ENCODE results near the gene LRCH1. TPM values are rescaled to one million over a fixed set of nuclear protein-coding genes. Genes with fewer than 3 reads are reported as not detected.

LRCH1 gene
- total RNA-seq, 4 donors from 2014 or later: 54.3 to 72.2 (median 57.4) TPM

GRCh38 chr13:46592385-46592784 lies 39.4 kb downstream of the LRCH1 start:
- Histone ChIP-seq H3K4me3 (no peak overlapping the region), H3K36me3 (no peaks in the 10 kb centered on the region), H3K9me3 (no peaks in the 10 kb centered on the region), H3K4me1 (peaks cover 24 to 83% (median 29%) of the 10 kb centered on the region in 3 donors), H3K27me3 (no peaks in the 10 kb centered on the region), H3K27ac (no peak overlapping the region)
- TF ChIP-seq CTCF (IDR thresholded peaks at IDR 0.05) (no peak), POLR2A (IDR thresholded peaks at IDR 0.05) (no peak), EP300 (IDR thresholded peaks at IDR 0.05) (no peak), POLR2AphosphoS5 (IDR thresholded peaks at IDR 0.05) (no peak)
- ATAC-seq: no peak

- Histone ChIP-seq H3K27me3 (no peaks in the 10 kb centered on the region), H3K4me1 (peaks cover 24 to 84% (median 33%) of the 10 kb centered on the region in 3 donors), H3K9me3 (no peaks in the 10 kb centered on the region), H3K36me3 (no peaks in the 10 kb centered on the region), H3K4me3 (no peak overlapping the region), H3K27ac (peak overlapping the region in 2 of 4 donors; percentile 6 to 82)
- WGBS, 2 donors (ENCODE audit: low coverage in 1 of 2): 74 to 93% methylated on average over 6 to 11 of the region's 11 CpGs
- ATAC-seq: no peak
- TF ChIP-seq POLR2AphosphoS5 (IDR thresholded peaks at IDR 0.05): no peak
- no peak for TF ChIP-seq CTCF (IDR thresholded peaks at IDR 0.05)
- TF ChIP-seq EP300 (IDR thresholded peaks at IDR 0.05): no peak
- no peak for TF ChIP-seq POLR2A (IDR thresholded peaks at IDR 0.05)
These were observed 40.4 kb downstream of the LRCH1 start for GRCh38 chr13:46593398-46593797.

GRCh38 chr13:46594374-46595078 lies 41.6 kb downstream of the LRCH1 start:
- no peak for ATAC-seq
- Histone ChIP-seq H3K27ac (peak overlapping the region; percentile 66 to 85 (median 82)), H3K36me3 (no peaks in the 10 kb centered on the region), H3K4me1 (peaks cover 24 to 91% (median 36%) of the 10 kb centered on the region in 3 donors), H3K4me3 (no peak overlapping the region), H3K27me3 (no peaks in the 10 kb centered on the region), H3K9me3 (no peaks in the 10 kb centered on the region)
- WGBS, 2 donors (ENCODE audit: low coverage in 1 of 2): 74 to 82% methylated on average over 5 of the region's 5 CpGs
- TF ChIP-seq EP300 (IDR thresholded peaks at IDR 0.05) (no peak), POLR2A (IDR thresholded peaks at IDR 0.05) (no peak), POLR2AphosphoS5 (IDR thresholded peaks at IDR 0.05) (no peak), CTCF (IDR thresholded peaks at IDR 0.05) (no peak)

- Histone ChIP-seq H3K27me3 (no peaks in the 10 kb centered on the region), H3K4me1 (peaks cover 27 to 88% (median 36%) of the 10 kb centered on the region in 3 donors), H3K9me3 (no peaks in the 10 kb centered on the region), H3K4me3 (no peak overlapping the region), H3K36me3 (no peaks in the 10 kb centered on the region), H3K27ac (peak overlapping the region; percentile 66 to 85 (median 82))
- TF ChIP-seq CTCF (IDR thresholded peaks at IDR 0.05) (no peak), EP300 (IDR thresholded peaks at IDR 0.05) (no peak), POLR2A (IDR thresholded peaks at IDR 0.05) (no peak), POLR2AphosphoS5 (IDR thresholded peaks at IDR 0.05) (peak; percentile 59)
- peak; percentile 89 for ATAC-seq
- WGBS, 2 donors (ENCODE audit: low coverage in 1 of 2): 50 to 52% methylated on average over 5 to 6 of the region's 6 CpGs
These were observed 42.3 kb downstream of the LRCH1 start for GRCh38 chr13:46595136-46595884.
